ENCODE data around the gene HLA-A.

The HLA-A gene

GRCh38 chr6:29935273-29935955 lies 6.9 kb upstream of the HLA-A start:
- no peak for DNase-seq (ENCODE audit: low read depth)

GRCh38 chr6:29938746-29939508 lies 3.4 kb upstream of the HLA-A start:
- no peak for DNase-seq (ENCODE audit: low read depth)

DNA sequence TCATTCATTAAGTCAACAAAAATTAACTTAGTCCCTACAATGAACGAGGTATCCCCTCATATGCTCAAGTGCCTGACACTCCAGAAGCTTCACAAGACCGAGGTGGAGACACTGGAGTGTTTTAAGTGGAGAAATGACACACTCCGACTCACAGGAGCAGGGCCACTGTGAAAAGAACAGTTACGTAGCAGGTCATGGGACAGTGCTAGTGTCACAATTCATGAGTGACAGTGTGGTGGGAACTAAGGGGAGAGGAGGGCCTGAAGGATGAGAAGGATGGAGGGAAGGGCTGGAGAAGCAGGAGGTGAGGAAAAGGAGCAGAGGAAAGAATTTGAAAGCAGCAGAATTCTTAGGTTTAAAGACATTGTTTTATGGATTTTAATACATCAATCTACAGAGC lies 1.3 kb upstream of the HLA-A start:
- DNase-seq (ENCODE audit: low read depth): no peak

GRCh38 chr6:29941471-29941870 lies 861 bp upstream of the HLA-A start:
- DNase-seq (ENCODE audit: low read depth): no peak

- DNase-seq (ENCODE audit: low read depth): no peak
Observed at GRCh38 chr6:29941916-29942274, 437 bp upstream of the HLA-A start.

- no peak for DNase-seq (ENCODE audit: low read depth)
Observed at GRCh38 chr6:29943053-29943966, 978 bp downstream of the HLA-A start.

DNA sequence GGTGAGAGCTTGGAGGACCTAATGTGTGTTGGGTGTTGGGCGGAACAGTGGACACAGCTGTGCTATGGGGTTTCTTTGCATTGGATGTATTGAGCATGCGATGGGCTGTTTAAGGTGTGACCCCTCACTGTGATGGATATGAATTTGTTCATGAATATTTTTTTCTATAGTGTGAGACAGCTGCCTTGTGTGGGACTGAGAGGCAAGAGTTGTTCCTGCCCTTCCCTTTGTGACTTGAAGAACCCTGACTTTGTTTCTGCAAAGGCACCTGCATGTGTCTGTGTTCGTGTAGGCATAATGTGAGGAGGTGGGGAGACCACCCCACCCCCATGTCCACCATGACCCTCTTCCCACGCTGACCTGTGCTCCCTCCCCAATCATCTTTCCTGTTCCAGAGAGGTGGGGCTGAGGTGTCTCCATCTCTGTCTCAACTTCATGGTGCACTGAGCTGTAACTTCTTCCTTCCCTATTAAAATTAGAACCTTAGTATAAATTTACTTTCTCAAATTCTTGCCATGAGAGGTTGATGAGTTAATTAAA lies 3.0 kb downstream of the HLA-A start:
- no peak for DNase-seq (ENCODE audit: low read depth)

DNA sequence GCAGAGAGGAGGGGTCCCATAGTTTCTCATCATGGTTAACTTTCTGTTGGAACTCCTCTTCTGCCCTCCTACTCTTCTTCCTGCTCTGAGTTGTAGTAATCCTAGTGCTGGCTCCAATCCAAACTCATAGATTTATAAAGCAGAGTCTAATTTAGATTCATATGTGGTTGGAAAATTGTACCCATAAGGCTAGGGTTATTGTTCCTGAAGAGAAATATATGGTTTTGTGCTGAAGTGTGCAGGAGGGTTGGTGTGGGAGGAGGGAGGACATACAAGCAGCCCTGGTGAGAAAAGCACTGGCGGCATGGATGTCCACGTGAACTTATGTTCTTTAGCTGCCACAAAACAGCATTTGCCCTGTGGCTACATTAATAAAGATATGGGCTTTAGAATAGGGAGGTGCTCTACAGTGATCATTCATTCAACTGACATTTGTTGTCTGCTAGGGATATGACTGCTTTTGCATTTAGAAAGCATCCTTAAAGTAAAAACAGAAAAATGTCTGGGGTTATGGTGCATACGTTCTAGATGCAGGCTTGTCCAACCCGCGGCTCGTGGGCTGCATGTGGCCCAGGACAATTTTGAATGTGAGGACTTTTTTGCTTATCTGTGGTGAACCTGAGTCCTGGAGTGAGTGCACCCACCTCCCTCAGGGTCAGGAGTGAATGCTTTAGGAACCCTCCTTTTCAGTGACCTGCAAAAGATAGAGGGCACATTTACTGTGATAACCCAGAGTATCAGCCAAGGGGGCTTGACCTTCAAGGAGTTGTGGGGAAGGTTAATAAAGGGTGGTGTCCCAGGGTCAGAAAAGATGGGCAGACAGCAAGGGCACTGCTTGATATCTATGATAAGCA lies 4.1 kb downstream of the HLA-A start:
- no peak for DNase-seq (ENCODE audit: low read depth)

GRCh38 chr6:29947077-29947980 lies 5.0 kb downstream of the HLA-A start:
- no peak for DNase-seq (ENCODE audit: low read depth)

- no peak for DNase-seq (ENCODE audit: low read depth)
Observed at GRCh38 chr6:29948277-29948676, 5.9 kb downstream of the HLA-A start.

- DNase-seq (ENCODE audit: low read depth): no peak
Observed at GRCh38 chr6:29949934-29950333, 7.6 kb downstream of the HLA-A start.

DNA sequence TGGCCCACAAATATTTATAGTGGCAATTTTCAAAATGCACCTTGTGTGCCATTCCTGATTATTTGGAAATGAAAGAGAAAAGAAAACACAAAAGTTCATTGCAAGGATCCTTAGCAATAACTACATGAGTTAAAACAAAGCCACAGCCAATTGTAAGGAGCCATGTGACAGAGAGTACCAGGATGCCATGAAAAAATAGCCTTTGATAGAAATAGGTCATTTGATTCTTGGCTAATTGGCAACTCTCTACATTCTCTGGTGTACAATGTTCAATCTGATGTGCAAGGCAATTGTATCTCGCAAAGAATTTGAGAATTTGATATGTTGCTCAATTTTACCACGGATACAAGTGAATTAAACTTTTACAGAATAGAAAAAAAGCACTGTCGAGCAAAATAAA lies 9.6 kb downstream of the HLA-A start:
- no peak for DNase-seq (ENCODE audit: low read depth)

DNA sequence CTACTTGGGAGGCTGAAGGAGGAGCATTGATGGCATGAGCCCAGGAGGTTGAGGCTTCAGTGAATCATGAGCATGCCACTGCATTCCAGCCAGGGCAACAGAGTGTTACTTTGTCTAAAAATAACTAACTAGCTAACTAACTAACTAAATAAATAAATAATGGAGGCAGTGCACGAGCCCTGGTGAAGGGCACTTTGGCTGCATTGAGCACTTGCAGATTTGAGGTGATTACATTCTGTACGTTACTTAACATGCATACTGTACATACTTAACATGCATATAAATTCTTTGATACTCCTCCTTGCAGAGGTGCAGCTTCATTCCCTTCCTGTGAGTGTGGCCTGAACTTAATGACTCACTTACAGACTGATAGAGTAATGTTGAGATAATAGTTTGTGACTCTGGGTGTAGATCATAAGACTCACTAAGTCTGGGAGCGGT lies 10.7 kb downstream of the HLA-A start:
- no peak for DNase-seq (ENCODE audit: low read depth)

- no peak for DNase-seq (ENCODE audit: low read depth)
Observed at GRCh38 chr6:29953686-29954085, 11.4 kb downstream of the HLA-A start.

GRCh38 chr6:29954272-29954671 lies 11.9 kb downstream of the HLA-A start:
- no peak for DNase-seq (ENCODE audit: low read depth)

GRCh38 chr6:29955783-29956182 lies 13.5 kb downstream of the HLA-A start:
- no peak for DNase-seq (ENCODE audit: low read depth)

DNA sequence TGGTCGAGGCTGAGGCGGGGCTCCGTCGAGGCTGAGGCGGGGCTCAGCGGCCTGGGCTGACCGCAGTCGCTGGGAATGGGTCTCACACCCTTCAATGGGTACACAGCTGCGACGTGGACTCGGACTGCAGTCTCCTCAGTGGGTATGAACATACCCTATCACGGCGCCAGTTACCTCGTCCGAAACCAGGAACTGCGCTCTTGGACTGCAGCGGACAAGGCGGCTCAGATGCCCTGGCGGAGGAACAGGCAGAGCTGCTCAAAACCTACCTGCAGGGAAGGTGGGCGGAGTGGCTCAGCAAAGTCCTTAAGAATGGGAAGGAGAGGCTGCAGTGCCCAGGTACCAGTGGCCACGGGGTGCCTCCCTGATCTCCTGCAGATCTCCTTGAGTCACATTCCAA lies 14.2 kb downstream of the HLA-A start:
- DNase-seq (ENCODE audit: low read depth): no peak

GRCh38 chr6:29958046-29958445 lies 15.7 kb downstream of the HLA-A start:
- DNase-seq (ENCODE audit: low read depth): no peak

DNA sequence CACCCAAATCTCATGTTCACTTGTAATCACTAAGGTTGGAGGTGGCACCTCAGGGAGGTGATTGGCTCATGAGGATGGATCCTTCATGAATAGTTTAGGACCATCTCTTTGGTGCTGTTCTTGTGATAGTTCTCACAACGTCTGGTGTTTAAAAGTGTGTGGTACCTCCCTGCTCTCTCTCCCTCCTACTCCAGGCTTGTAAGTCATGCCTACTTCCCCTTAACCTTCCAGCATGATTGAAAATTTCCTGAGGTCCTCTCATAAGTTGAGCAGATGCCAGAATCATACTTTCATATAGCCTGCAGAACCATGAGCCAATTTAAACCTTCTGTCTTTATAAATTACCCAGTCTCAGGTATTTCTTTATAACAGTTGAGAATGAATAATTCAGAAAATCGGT lies 16.6 kb downstream of the HLA-A start:
- DNase-seq (ENCODE audit: low read depth): no peak

DNA sequence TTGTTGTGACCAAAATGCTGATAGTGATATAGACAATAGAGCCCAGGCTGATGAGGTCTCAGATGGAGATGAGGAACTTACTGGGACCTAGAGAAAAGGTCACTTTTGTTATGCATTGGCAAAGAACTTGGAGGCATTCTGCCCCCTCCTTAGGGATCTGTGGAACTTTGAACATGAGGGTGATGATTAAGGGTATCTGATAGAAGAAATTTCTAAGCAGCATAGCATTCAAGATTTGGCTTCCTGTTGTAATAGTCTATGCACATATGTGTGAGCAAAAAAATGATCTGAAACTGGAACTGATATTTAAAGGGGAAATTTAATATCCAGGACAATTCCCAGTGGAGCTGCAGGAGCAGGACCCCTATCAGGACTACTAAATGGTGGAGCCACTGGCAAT lies 17.1 kb downstream of the HLA-A start:
- DNase-seq (ENCODE audit: low read depth): no peak
